AG09319 (cell line): Measurements from ENCODE around the gene SMAD4.

Experiments
- DNase-seq: peaks from one replicate; pipeline ENCODE4 v3.0.0-alpha.2; 2010; ENCODE audit warnings: low read depth; ENCODE audit errors: extremely low read depth
- TF ChIP-seq, protein P1 (sequence below): IDR thresholded peaks from 2 replicates; pipeline ENCODE4 v1.5.1; 2011; ENCODE audit warnings: low read depth, mild to moderate bottlenecking, inconsistent platforms, low read length, moderate library complexity

SMAD4 gene

DNA sequence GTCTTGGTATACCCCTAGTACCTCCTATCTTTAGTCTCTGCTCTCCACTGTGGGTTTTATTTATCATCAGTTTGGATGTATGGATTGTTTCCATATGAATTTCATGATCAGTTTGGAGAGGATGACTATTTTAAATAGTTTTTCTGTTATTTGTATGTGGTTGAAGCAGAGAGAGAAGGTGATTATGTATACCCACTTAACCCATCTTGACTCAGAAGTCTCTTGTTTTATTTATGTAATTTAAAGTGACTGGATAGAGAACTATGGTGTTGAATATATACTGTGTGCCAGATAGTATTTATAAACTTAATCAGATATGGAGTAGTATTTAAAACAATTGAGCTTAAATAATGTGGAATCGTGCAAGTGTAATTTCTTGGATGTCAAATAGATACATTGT lies 39.9 kb downstream of the SMAD4 start:
- no peak for DNase-seq
- TF ChIP-seq, protein P1, sequence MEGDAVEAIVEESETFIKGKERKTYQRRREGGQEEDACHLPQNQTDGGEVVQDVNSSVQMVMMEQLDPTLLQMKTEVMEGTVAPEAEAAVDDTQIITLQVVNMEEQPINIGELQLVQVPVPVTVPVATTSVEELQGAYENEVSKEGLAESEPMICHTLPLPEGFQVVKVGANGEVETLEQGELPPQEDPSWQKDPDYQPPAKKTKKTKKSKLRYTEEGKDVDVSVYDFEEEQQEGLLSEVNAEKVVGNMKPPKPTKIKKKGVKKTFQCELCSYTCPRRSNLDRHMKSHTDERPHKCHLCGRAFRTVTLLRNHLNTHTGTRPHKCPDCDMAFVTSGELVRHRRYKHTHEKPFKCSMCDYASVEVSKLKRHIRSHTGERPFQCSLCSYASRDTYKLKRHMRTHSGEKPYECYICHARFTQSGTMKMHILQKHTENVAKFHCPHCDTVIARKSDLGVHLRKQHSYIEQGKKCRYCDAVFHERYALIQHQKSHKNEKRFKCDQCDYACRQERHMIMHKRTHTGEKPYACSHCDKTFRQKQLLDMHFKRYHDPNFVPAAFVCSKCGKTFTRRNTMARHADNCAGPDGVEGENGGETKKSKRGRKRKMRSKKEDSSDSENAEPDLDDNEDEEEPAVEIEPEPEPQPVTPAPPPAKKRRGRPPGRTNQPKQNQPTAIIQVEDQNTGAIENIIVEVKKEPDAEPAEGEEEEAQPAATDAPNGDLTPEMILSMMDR: no peak

DNA sequence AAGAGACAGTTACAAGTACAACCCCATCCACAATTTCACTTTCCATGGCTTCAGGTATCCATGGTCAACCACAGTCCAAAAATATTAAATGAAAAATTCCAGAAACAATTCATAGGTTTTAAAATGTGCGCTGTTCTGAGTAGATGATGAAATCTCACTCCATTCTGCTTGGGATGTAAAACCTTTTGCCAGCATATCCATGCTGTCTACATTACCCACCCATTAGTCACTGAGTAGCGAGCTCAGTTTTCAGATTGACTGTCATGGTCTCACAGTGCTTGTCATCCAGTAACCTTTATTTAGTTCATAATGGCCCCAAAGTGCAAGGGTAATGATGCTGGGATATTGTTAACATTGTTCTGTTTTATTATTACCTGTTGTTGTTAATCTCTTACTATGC lies 40.5 kb downstream of the SMAD4 start:
- TF ChIP-seq, protein P1: no peak
- peak; percentile 27 for DNase-seq

DNA sequence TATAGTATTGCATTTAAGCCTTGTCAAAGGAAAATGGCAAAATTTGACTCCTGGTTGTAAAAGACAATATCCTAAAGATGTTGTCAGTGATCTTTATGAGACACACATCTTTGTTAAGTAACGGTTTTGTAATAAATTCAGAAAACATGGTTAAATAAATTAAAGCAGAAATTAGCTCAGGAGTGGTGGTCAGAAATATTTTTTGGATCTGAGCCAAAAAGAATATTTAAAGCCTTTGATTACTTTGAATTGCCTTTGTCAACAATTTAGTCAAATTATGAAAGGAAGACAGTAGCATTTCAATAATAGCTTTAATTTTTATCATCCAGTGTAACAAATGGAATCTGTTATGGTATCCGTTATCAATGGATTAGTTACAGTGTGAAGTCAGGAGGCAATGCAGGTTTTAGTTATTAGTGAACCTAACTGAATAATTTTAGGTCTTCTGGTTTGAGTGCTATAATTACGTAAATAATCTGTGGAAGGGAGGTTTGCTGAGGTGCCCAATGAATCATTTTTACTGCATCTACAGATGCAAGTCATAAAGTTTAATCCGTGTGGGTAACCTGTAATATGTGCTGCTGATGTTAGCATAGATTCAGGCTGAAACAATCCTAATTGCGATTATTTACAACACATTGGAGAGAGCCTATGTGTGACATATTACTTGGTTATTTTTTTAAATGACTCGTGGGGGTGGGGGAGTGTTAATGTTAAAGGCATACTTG lies 42.7 kb downstream of the SMAD4 start:
- TF ChIP-seq, protein P1: no peak
- no peak for DNase-seq

DNA sequence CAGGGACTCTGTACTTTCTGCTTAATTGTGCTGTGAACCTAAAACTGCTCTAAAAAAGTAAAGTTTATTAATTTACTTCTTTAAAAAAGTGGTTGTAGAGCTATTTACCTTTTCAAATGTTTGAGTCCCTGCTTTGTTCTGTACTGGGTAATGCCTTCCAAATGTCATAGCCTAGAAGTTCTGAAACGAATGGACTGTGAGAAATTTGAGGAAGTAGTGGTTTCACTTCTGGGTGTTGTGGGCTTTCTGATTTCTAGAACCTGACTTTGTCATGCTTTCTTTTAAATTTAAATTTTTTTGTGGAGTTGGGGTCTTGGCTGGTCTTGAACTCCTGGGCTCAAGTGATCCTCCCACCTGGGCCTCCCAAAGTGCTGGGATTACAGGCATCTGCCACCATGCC lies 44.6 kb downstream of the SMAD4 start:
- TF ChIP-seq, protein P1: no peak
- DNase-seq: no peak

DNA sequence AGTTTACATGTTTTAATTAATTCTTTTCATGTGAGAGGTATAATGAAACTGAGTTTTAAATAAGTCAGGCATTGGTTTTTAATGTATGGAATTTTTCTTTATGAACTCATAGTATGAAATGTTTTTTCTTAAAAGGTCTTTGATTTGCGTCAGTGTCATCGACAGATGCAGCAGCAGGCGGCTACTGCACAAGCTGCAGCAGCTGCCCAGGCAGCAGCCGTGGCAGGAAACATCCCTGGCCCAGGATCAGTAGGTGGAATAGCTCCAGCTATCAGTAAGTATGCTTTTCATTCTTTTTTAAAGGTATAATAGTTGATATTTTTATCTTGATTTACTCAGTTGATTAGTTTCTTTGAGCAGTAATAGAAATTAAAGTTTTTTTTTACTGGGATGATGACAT lies 46.5 kb downstream of the SMAD4 start:
- TF ChIP-seq, protein P1: no peak
- no peak for DNase-seq

- no peak for DNase-seq
- TF ChIP-seq, protein P1: no peak
These were observed 47.2 kb downstream of the SMAD4 start for GRCh38 chr18:51077217-51077616.

DNA sequence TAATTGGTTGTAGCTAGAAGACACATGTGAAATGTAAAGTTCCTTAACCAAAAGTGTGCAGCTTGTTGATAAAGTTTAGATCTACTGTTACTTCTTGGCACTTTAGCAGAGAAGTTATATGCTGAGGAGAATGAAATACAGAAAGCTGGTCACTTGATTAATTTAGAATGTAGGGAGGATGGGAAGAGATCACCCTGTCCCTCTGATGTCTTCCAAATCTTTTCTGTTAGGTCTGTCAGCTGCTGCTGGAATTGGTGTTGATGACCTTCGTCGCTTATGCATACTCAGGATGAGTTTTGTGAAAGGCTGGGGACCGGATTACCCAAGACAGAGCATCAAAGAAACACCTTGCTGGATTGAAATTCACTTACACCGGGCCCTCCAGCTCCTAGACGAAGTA lies 48.0 kb downstream of the SMAD4 start:
- DNase-seq: no peak
- TF ChIP-seq, protein P1: no peak
